GM19372 (cell line): ENCODE measurements around the gene JAZF1.
A peak's percentile ranks its signal among the peaks of the same experiment; 100 is the strongest.

Experiments used
- ATAC-seq: cut with Tn5 transposase; IDR thresholded peaks from one replicate; pipeline ENCODE4 v1.9.1; 2021; ENCODE audit warnings: mild to moderate bottlenecking, low read depth, moderate library complexity; ENCODE audit not compliant: unreplicated experiment

JAZF1 gene

GRCh38 chr7:28061824-28062196 lies 118.8 kb downstream of the JAZF1 start:
- no peak for ATAC-seq

GRCh38 chr7:28060371-28060950 lies 120.1 kb downstream of the JAZF1 start:
- ATAC-seq, result no peak

GRCh38 chr7:28055161-28055544 lies 125.4 kb downstream of the JAZF1 start:
- ATAC-seq, result no peak

GRCh38 chr7:28054531-28055160 lies 125.9 kb downstream of the JAZF1 start:
- no peak for ATAC-seq

GRCh38 chr7:28052933-28053332 lies 127.7 kb downstream of the JAZF1 start:
- no peak for ATAC-seq

GRCh38 chr7:28048694-28049093 lies 131.9 kb downstream of the JAZF1 start:
- ATAC-seq, result no peak

GRCh38 chr7:28046035-28046434 lies 134.6 kb downstream of the JAZF1 start:
- ATAC-seq, result no peak

GRCh38 chr7:28045592-28045991 lies 135.0 kb downstream of the JAZF1 start:
- no peak for ATAC-seq

GRCh38 chr7:28044825-28045224 lies 135.8 kb downstream of the JAZF1 start:
- ATAC-seq, result no peak

- ATAC-seq, result no peak
These were observed 137.9 kb downstream of the JAZF1 start for GRCh38 chr7:28042721-28043120.

- ATAC-seq, result no peak
These were observed 138.9 kb downstream of the JAZF1 start for GRCh38 chr7:28041508-28042314.

GRCh38 chr7:28038175-28038797 lies 142.3 kb downstream of the JAZF1 start:
- no peak for ATAC-seq

- peak; percentile 82 for ATAC-seq
These were observed 143.2 kb downstream of the JAZF1 start for GRCh38 chr7:28037220-28038010.

GRCh38 chr7:28036696-28037095 lies 143.9 kb downstream of the JAZF1 start:
- no peak for ATAC-seq

- ATAC-seq, result no peak
These were observed 147.2 kb downstream of the JAZF1 start for GRCh38 chr7:28033386-28033785.

GRCh38 chr7:28032738-28033380 lies 147.7 kb downstream of the JAZF1 start:
- no peak for ATAC-seq

- no peak for ATAC-seq
These were observed 151.5 kb downstream of the JAZF1 start for GRCh38 chr7:28029051-28029450.

- no peak for ATAC-seq
These were observed 152.1 kb downstream of the JAZF1 start for GRCh38 chr7:28028471-28028870.

- no peak for ATAC-seq
These were observed 154.4 kb downstream of the JAZF1 start for GRCh38 chr7:28026237-28026636.

GRCh38 chr7:28024786-28025334 lies 155.7 kb downstream of the JAZF1 start:
- no peak for ATAC-seq
